HFFc6 (cell line): ENCODE measurements around the gene PSMC2. TPM values are rescaled to one million over a fixed set of nuclear protein-coding genes. Genes with fewer than 3 reads are reported as not detected.

Experiments used
- DNase-seq: peaks from one replicate; pipeline ENCODE4 v3.0.0-alpha.2; 2018
- H3K27ac Mint-ChIP-seq: 2 replicates; pipeline ENCODE4 v1.8.0; 2020; ENCODE audit warnings: mild to moderate bottlenecking, mixed read lengths
- H3K27me3 Mint-ChIP-seq: 2 replicates; pipeline ENCODE4 v1.8.0; 2021; ENCODE audit warnings: mild to moderate bottlenecking, moderate library complexity, mixed read lengths; ENCODE audit not compliant: insufficient read depth
- H3K36me3 Mint-ChIP-seq: 2 replicates; pipeline ENCODE4 v1.8.0; 2021; ENCODE audit warnings: low read depth, mixed read lengths
- H3K4me1 Mint-ChIP-seq: 2 replicates; pipeline ENCODE4 v1.8.0; 2020; ENCODE audit warnings: low read depth, mixed read lengths
- H3K4me3 Mint-ChIP-seq: 2 replicates; pipeline ENCODE4 v1.8.0; 2020; ENCODE audit warnings: mild to moderate bottlenecking, moderate library complexity, mixed read lengths
- H3K9me3 Mint-ChIP-seq: 2 replicates; pipeline ENCODE4 v1.8.0; 2020; ENCODE audit warnings: mild to moderate bottlenecking, mixed read lengths
- CTCF ChIP-seq: fragments of 200-600 bp; sonication (generic); IDR thresholded peaks from 2 replicates; pipeline ENCODE4 v1.5.0; 2021; ENCODE audit warnings: antibody characterized with exemption, mild to moderate bottlenecking
- total RNA-seq, 6 experiments: library from RNA; stranded (reverse); fragmentation: NEBNext Ultra II Directional; extraction: Animal tissue kit (Norgen Biotek cat#: 25700); gene quantifications; 2 replicates in 1 of 6; 3 replicates in 5 of 6; pipeline ENCODE4 v1.2.3, GENCODE V29; 2021

The PSMC2 gene
- total RNA-seq, 6 experiments from 2014 or later: 170 to 191 (median 183) TPM

GRCh38 chr7:103346396-103346795 lies 1.0 kb upstream of the PSMC2 start:
- no peak for DNase-seq
- Mint-ChIP-seq H3K4me3 (no peak overlapping the region), H3K4me1 (peaks cover 61% of the 10 kb centered on the region), H3K27ac (no peak overlapping the region; the same call in 1 of the 2 replicates), H3K27me3 (peaks cover 7% of the 10 kb centered on the region), H3K9me3 (no peaks in the 10 kb centered on the region), H3K36me3 (peaks cover 34% of the 10 kb centered on the region)
- no peak for TF ChIP-seq CTCF

- peak overlapping the region; percentile 81 for H3K27ac Mint-ChIP-seq
Measured at GRCh38 chr7:103348452-103348851, 1.0 kb downstream of the PSMC2 start.

GRCh38 chr7:103348959-103349358 lies 1.5 kb downstream of the PSMC2 start:
- H3K9me3 Mint-ChIP-seq: no peaks in the 10 kb centered on the region
- H3K36me3 Mint-ChIP-seq: peaks cover 24% of the 10 kb centered on the region
- peaks cover 60% of the 10 kb centered on the region for H3K4me1 Mint-ChIP-seq
- TF ChIP-seq CTCF: no peak
- peak overlapping the region; percentile 100 for H3K4me3 Mint-ChIP-seq
- no peak for DNase-seq
- H3K27ac Mint-ChIP-seq: peak overlapping the region; percentile 36
- peaks cover 7% of the 10 kb centered on the region for H3K27me3 Mint-ChIP-seq

More at GRCh38 chr7:103348452-103348851, 1.0 kb downstream of the PSMC2 start:
- no peaks in the 10 kb centered on the region for H3K9me3 Mint-ChIP-seq
- no peak for DNase-seq
- peak overlapping the region; percentile 100 for H3K4me3 Mint-ChIP-seq
- peaks cover 28% of the 10 kb centered on the region for H3K36me3 Mint-ChIP-seq
- H3K4me1 Mint-ChIP-seq: peaks cover 60% of the 10 kb centered on the region
- no peak for TF ChIP-seq CTCF
- peaks cover 7% of the 10 kb centered on the region for H3K27me3 Mint-ChIP-seq

GRCh38 chr7:103349805-103350204 lies 2.4 kb downstream of the PSMC2 start:
- DNase-seq: no peak
- peaks cover 21% of the 10 kb centered on the region for H3K36me3 Mint-ChIP-seq
- peak overlapping the region; percentile 54 for H3K27ac Mint-ChIP-seq
- H3K27me3 Mint-ChIP-seq: peaks cover 5% of the 10 kb centered on the region
- peak overlapping the region; percentile 100 for H3K4me3 Mint-ChIP-seq
- TF ChIP-seq CTCF: no peak
- no peaks in the 10 kb centered on the region for H3K9me3 Mint-ChIP-seq
- peaks cover 59% of the 10 kb centered on the region for H3K4me1 Mint-ChIP-seq

- peaks cover 34% of the 10 kb centered on the region for H3K36me3 Mint-ChIP-seq
- no peaks in the 10 kb centered on the region for H3K27me3 Mint-ChIP-seq
- no peak overlapping the region for H3K27ac Mint-ChIP-seq
- DNase-seq: no peak
- TF ChIP-seq CTCF: no peak
- H3K4me1 Mint-ChIP-seq: no peaks in the 10 kb centered on the region
- H3K9me3 Mint-ChIP-seq: no peaks in the 10 kb centered on the region
- no peak overlapping the region for H3K4me3 Mint-ChIP-seq
Measured at GRCh38 chr7:103369432-103369831, 22.0 kb downstream of the PSMC2 start.
